CD8-positive, alpha-beta memory T cell (primary cell): ENCODE results near the gene DTD1. TPM values are rescaled to one million over a fixed set of nuclear protein-coding genes. Genes with fewer than 3 reads are reported as not detected.

Experiments
- CTCF ChIA-PET: fragments of 350-600 bp; sonication (Branson Sonifier 250); formaldehyde crosslinking; loops from one replicate; lab custom pipeline; 2021; ENCODE audit warnings: antibody characterized with exemption; lab: Charles Lee
- POLR2A ChIA-PET: fragments of 350-600 bp; sonication (Branson Sonifier 250); formaldehyde crosslinking; loops from one replicate; lab custom pipeline; 2021; ENCODE audit warnings: antibody characterized with exemption; lab: Charles Lee
- DNase-seq, 5 donors: peaks; one replicate each; pipeline versions ENCODE4 v3.0.0 to v3.0.0-alpha.2; 2020 to 2022; ENCODE audit warnings: mixed read lengths in 1 of 5
- H3K27ac ChIP-seq: one replicate; pipeline ENCODE4 v1.7.0; 2013; ENCODE audit warnings: low read depth, mild to moderate bottlenecking, low read length, moderate library complexity
- H3K27me3 ChIP-seq: 2 replicates; pipeline ENCODE4 v1.7.0; 2013; ENCODE audit warnings: low read length, mild to moderate bottlenecking; ENCODE audit not compliant: insufficient read depth, poor library complexity, severe bottlenecking
- H3K36me3 ChIP-seq: 2 replicates; pipeline ENCODE4 v1.7.0; 2013; ENCODE audit warnings: mild to moderate bottlenecking, low read length, moderate library complexity; ENCODE audit not compliant: insufficient read depth
- H3K4me1 ChIP-seq: 2 replicates; pipeline ENCODE4 v1.7.0; 2013; ENCODE audit warnings: mild to moderate bottlenecking, low read length, moderate library complexity; ENCODE audit not compliant: insufficient read depth
- H3K4me3 ChIP-seq: 2 replicates; pipeline ENCODE4 v1.7.0; 2013; ENCODE audit warnings: mild to moderate bottlenecking, low read length
- H3K9me3 ChIP-seq: 2 replicates; pipeline ENCODE4 v1.7.0; 2013; ENCODE audit warnings: mild to moderate bottlenecking, low read length
- H3K27ac Mint-ChIP-seq, 8 donors: one replicate each; pipeline ENCODE4 v1.8.0; 2020 to 2021; ENCODE audit warnings: mixed read lengths in 8 of 8, mild to moderate bottlenecking in 6 of 8, inconsistent platforms in 3 of 8, moderate library complexity in 3 of 8
- H3K27me3 Mint-ChIP-seq, 2 donors: one replicate each; pipeline ENCODE4 v1.8.0; 2020 to 2021; ENCODE audit warnings: mixed read lengths in 2 of 2, mild to moderate bottlenecking in 1 of 2, moderate library complexity in 1 of 2
- H3K36me3 Mint-ChIP-seq, 3 donors: one replicate each; pipeline ENCODE4 v1.8.0; 2020 to 2021; ENCODE audit warnings: mixed read lengths in 3 of 3, inconsistent platforms in 1 of 3, mild to moderate bottlenecking in 1 of 3
- H3K4me1 Mint-ChIP-seq, 3 donors: one replicate each; pipeline ENCODE4 v1.8.0; 2020 to 2021; ENCODE audit warnings: mixed read lengths in 3 of 3, inconsistent platforms in 1 of 3, mild to moderate bottlenecking in 1 of 3
- H3K4me3 Mint-ChIP-seq, 7 donors: one replicate each; pipeline ENCODE4 v1.8.0; 2020 to 2021; ENCODE audit warnings: mixed read lengths in 7 of 7, mild to moderate bottlenecking in 6 of 7, moderate library complexity in 4 of 7, inconsistent platforms in 2 of 7
- H3K9me3 Mint-ChIP-seq, 5 donors: one replicate each; pipeline ENCODE4 v1.8.0; 2020 to 2022; ENCODE audit warnings: mixed read lengths in 5 of 5, mild to moderate bottlenecking in 3 of 5, moderate library complexity in 2 of 5, inconsistent platforms in 1 of 5
- polyA plus RNA-seq: library from polyadenylated mRNA; unstranded; fragments of 300-500 nt; fragmentation: Illumina TruSeq; gene quantifications from one replicate; pipeline ENCODE4 v1.2.3, GENCODE V29; 2021
- total RNA-seq, 2 experiments: library from RNA; stranded (reverse); gene quantifications; one replicate each; pipeline ENCODE4 v1.2.3, GENCODE V29; 2021

The DTD1 gene
- total and polyA plus RNA-seq, 3 experiments from 2014 or later, result 59.6 to 60.8 (median 60.2) TPM

GRCh38 chr20:18566892-18567738, 20.7 kb upstream of the DTD1 start, which contains the start of gene SMIM26:
TSS of gene SMIM26 (plus strand) at chr20:18567432. CDS start at chr20:18567479, 47 bp downstream.
- H3K27ac ChIP-seq, result peak within 1 kb of the TSS; percentile 81
- peaks cover 17 to 25% (median 22%) of the 10 kb centered on the region in 3 donors for H3K4me1 Mint-ChIP-seq
- no peaks in the 10 kb centered on the region for H3K9me3 ChIP-seq
- H3K36me3 Mint-ChIP-seq, result peaks cover 3 to 44% (median 14%) of the 10 kb centered on the region in 3 donors
- H3K27me3 Mint-ChIP-seq, result no peaks in the 10 kb centered on the region
- POLR2A ChIA-PET, result interaction anchor here (0.8 kb wide), 1 partner anchor 227 kb away, joined by 3 read pairs; no protein-coding TSS in a partner anchor
- H3K4me3 Mint-ChIP-seq, result peak within 1 kb of the TSS; percentile 91 to 97 (median 96)
- peak within 1 kb of the TSS; percentile 82 for H3K4me3 ChIP-seq
- H3K27ac Mint-ChIP-seq, result peak within 1 kb of the TSS; percentile 88 to 100 (median 99)
- peak; percentile 88 to 95 (median 90) for DNase-seq
- H3K4me1 ChIP-seq, result peaks cover 15% of the 10 kb centered on the region
- CTCF ChIA-PET, result interaction anchor here (0.9 to 2.1 kb wide), 3 partner anchors 22 to 997 kb away, joined by 3 to 5 read pairs (median 3); partner anchors contain the start of genes DSTN and SEC23B
- H3K27me3 ChIP-seq, result no peaks in the 10 kb centered on the region
- peaks cover 6% of the 10 kb centered on the region for H3K36me3 ChIP-seq
- H3K9me3 Mint-ChIP-seq, result no peaks in the 10 kb centered on the region

- H3K27ac Mint-ChIP-seq, result peak overlapping the region; percentile 88 to 100 (median 99)
- no peaks in the 10 kb centered on the region for H3K27me3 Mint-ChIP-seq
- Histone ChIP-seq H3K27me3 (no peaks in the 10 kb centered on the region), H3K27ac (peak overlapping the region; percentile 81), H3K4me3 (peak overlapping the region; percentile 82), H3K36me3 (peaks cover 6% of the 10 kb centered on the region), H3K4me1 (peaks cover 15% of the 10 kb centered on the region), H3K9me3 (no peaks in the 10 kb centered on the region)
- POLR2A ChIA-PET, result no interaction called here
- no peaks in the 10 kb centered on the region for H3K9me3 Mint-ChIP-seq
- peaks cover 17 to 25% (median 22%) of the 10 kb centered on the region in 3 donors for H3K4me1 Mint-ChIP-seq
- peaks cover 3 to 40% (median 11%) of the 10 kb centered on the region in 3 donors for H3K36me3 Mint-ChIP-seq
- CTCF ChIA-PET, result interaction anchor here (2.1 kb wide), 1 partner anchor 21 kb away, joined by 5 read pairs; no protein-coding TSS in a partner anchor
- H3K4me3 Mint-ChIP-seq, result peak overlapping the region; percentile 91 to 97 (median 96)
- no peak for DNase-seq
Observed at GRCh38 chr20:18567739-18568091, 20.1 kb upstream of the DTD1 start.

- Histone ChIP-seq H3K4me1 (peaks cover 15% of the 10 kb centered on the region), H3K27ac (no peak overlapping the region), H3K36me3 (peaks cover 6% of the 10 kb centered on the region), H3K4me3 (no peak overlapping the region), H3K27me3 (no peaks in the 10 kb centered on the region), H3K9me3 (no peaks in the 10 kb centered on the region)
- H3K4me3 Mint-ChIP-seq, result no peak overlapping the region
- peaks cover 17 to 25% (median 22%) of the 10 kb centered on the region in 3 donors for H3K4me1 Mint-ChIP-seq
- ChIA-PET POLR2A (no interaction called here), CTCF (no interaction called here)
- DNase-seq, result no peak
- no peaks in the 10 kb centered on the region for H3K27me3 Mint-ChIP-seq
- no peaks in the 10 kb centered on the region for H3K9me3 Mint-ChIP-seq
- peaks cover 0 to 36% (median 7%) of the 10 kb centered on the region in 3 donors for H3K36me3 Mint-ChIP-seq
- peak overlapping the region in 5 of 8 donors; percentile 1 to 56 (median 32) for H3K27ac Mint-ChIP-seq
Observed at GRCh38 chr20:18571009-18571408, 16.8 kb upstream of the DTD1 start.

GRCh38 chr20:18571578-18571977, 16.3 kb upstream of the DTD1 start:
- Mint-ChIP-seq H3K36me3 (peaks cover 0 to 36% (median 7%) of the 10 kb centered on the region in 3 donors), H3K27me3 (no peaks in the 10 kb centered on the region), H3K4me1 (peaks cover 15 to 22% (median 20%) of the 10 kb centered on the region in 3 donors), H3K4me3 (peak overlapping the region in 1 of 7 donors; percentile 24), H3K9me3 (no peaks in the 10 kb centered on the region), H3K27ac (peak overlapping the region in 3 of 8 donors; percentile 17 to 58 (median 26))
- Histone ChIP-seq H3K9me3 (no peaks in the 10 kb centered on the region), H3K27ac (no peak overlapping the region), H3K36me3 (peaks cover 6% of the 10 kb centered on the region), H3K27me3 (no peaks in the 10 kb centered on the region), H3K4me1 (peaks cover 11% of the 10 kb centered on the region), H3K4me3 (no peak overlapping the region)
- ChIA-PET POLR2A (interaction anchor here (0.6 kb wide), 2 partner anchors 15 to 72 kb away, joined by 5 to 6 read pairs; no protein-coding TSS in a partner anchor), CTCF (no interaction called here)
- DNase-seq, result no peak

GRCh38 chr20:18577942-18578341, 9.9 kb upstream of the DTD1 start:
- Histone ChIP-seq H3K4me1 (no peaks in the 10 kb centered on the region), H3K27ac (no peak overlapping the region), H3K4me3 (no peak overlapping the region), H3K9me3 (no peaks in the 10 kb centered on the region), H3K27me3 (peaks cover 3% of the 10 kb centered on the region), H3K36me3 (no peaks in the 10 kb centered on the region)
- DNase-seq, result no peak
- Mint-ChIP-seq H3K27me3 (peaks cover 0 to 2% of the 10 kb centered on the region in 2 donors), H3K27ac (no peak overlapping the region), H3K36me3 (no peaks in the 10 kb centered on the region), H3K4me3 (no peak overlapping the region), H3K9me3 (no peaks in the 10 kb centered on the region), H3K4me1 (no peaks in the 10 kb centered on the region)
- CTCF ChIA-PET, result interaction anchor here (0.7 kb wide), 1 partner anchor 45 kb away, joined by 3 read pairs; no protein-coding TSS in a partner anchor
- POLR2A ChIA-PET, result no interaction called here

- no peak overlapping the region for H3K27ac Mint-ChIP-seq
- Histone ChIP-seq H3K36me3 (no peaks in the 10 kb centered on the region), H3K4me3 (no peak overlapping the region), H3K27ac (no peak overlapping the region), H3K9me3 (no peaks in the 10 kb centered on the region), H3K4me1 (no peaks in the 10 kb centered on the region), H3K27me3 (peaks cover 3% of the 10 kb centered on the region)
- POLR2A ChIA-PET, result no interaction called here
- CTCF ChIA-PET, result no interaction called here
- peaks cover 1 to 2% of the 10 kb centered on the region in 2 donors for H3K27me3 Mint-ChIP-seq
- no peak overlapping the region for H3K4me3 Mint-ChIP-seq
- no peaks in the 10 kb centered on the region for H3K9me3 Mint-ChIP-seq
- no peaks in the 10 kb centered on the region for H3K36me3 Mint-ChIP-seq
- DNase-seq, result no peak
- no peaks in the 10 kb centered on the region for H3K4me1 Mint-ChIP-seq
Observed at GRCh38 chr20:18578581-18578980, 9.3 kb upstream of the DTD1 start.

GRCh38 chr20:18580012-18580411, 7.8 kb upstream of the DTD1 start:
- CTCF ChIA-PET, result no interaction called here

GRCh38 chr20:18585134-18585533, 2.7 kb upstream of the DTD1 start:
- CTCF ChIA-PET, result interaction anchor here (0.8 kb wide), 1 partner anchor 78 kb away, joined by 3 read pairs; no protein-coding TSS in a partner anchor
- DNase-seq, result no peak
- Histone ChIP-seq H3K36me3 (no peaks in the 10 kb centered on the region), H3K27ac (no peak overlapping the region), H3K4me3 (no peak overlapping the region), H3K9me3 (no peaks in the 10 kb centered on the region), H3K27me3 (peaks cover 3% of the 10 kb centered on the region), H3K4me1 (peaks cover 13% of the 10 kb centered on the region)
- Mint-ChIP-seq H3K9me3 (no peaks in the 10 kb centered on the region), H3K27ac (peak overlapping the region in 1 of 8 donors; percentile 29), H3K36me3 (peaks cover 0 to 7% (median 0%) of the 10 kb centered on the region in 3 donors), H3K4me1 (peaks cover 23 to 30% (median 27%) of the 10 kb centered on the region in 3 donors), H3K4me3 (peak overlapping the region in 1 of 7 donors; percentile 41), H3K27me3 (peaks cover 2 to 11% of the 10 kb centered on the region in 2 donors)
- POLR2A ChIA-PET, result no interaction called here

More at GRCh38 chr20:18580012-18580411, 7.8 kb upstream of the DTD1 start:
- no peak overlapping the region for H3K4me3 ChIP-seq
- POLR2A ChIA-PET, result no interaction called here
- Mint-ChIP-seq H3K9me3 (no peaks in the 10 kb centered on the region), H3K36me3 (no peaks in the 10 kb centered on the region), H3K27me3 (peaks cover 2 to 8% of the 10 kb centered on the region in 2 donors), H3K4me3 (no peak overlapping the region), H3K27ac (no peak overlapping the region), H3K4me1 (no peaks in the 10 kb centered on the region)
- no peak for DNase-seq
- H3K36me3 ChIP-seq, result no peaks in the 10 kb centered on the region
- H3K27ac ChIP-seq, result no peak overlapping the region
- H3K9me3 ChIP-seq, result no peaks in the 10 kb centered on the region
- H3K27me3 ChIP-seq, result peaks cover 3% of the 10 kb centered on the region
- H3K4me1 ChIP-seq, result no peaks in the 10 kb centered on the region
